GM23248 (cell line): ENCODE results near the gene RASSF8.

Experiments used
- EZH2 ChIP-seq: fragments of 200-600 bp; sonication (generic); IDR thresholded peaks from 2 replicates; pipeline ENCODE4 v1.6.1; 2018; ENCODE audit warnings: antibody characterized with exemption, mild to moderate bottlenecking; ENCODE audit not compliant: insufficient read depth, poor library complexity, severe bottlenecking
- EZH2phosphoT487 ChIP-seq: fragments of 200-600 bp; sonication (generic); IDR thresholded peaks from 2 replicates; pipeline ENCODE4 v1.6.1; 2018; ENCODE audit warnings: antibody characterized with exemption, moderate library complexity, mild to moderate bottlenecking, low read depth; ENCODE audit not compliant: insufficient read depth

- no peak for TF ChIP-seq EZH2
- TF ChIP-seq EZH2phosphoT487, result no peak
Observed at GRCh38 chr12:26046203-26046602, 87.7 kb downstream of the RASSF8 start.
